Measurements from ENCODE around the gene MIER2.

- TF ChIP-seq CTCF (IDR thresholded peaks at IDR 0.05) (no peak), EZH2 (IDR thresholded peaks at IDR 0.05; ENCODE audit: borderline replicate concordance, insufficient read depth, low read depth, low read length, poor library complexity, severe bottlenecking) (no peak)
These were observed 29.7 kb upstream of the MIER2 start for GRCh38 chr19:374183-374885.

Measured in B cell (primary cell).